GM12801 (cell line): Measurements from ENCODE around the gene GRIN3A.

Source experiments
- TF ChIP-seq, protein P1 (sequence below): IDR thresholded peaks from one replicate; pipeline ENCODE4 v1.5.1; 2011; ENCODE audit warnings: control low read depth; ENCODE audit not compliant: insufficient read length; ENCODE audit errors: extremely low read depth

GRIN3A gene

GRCh38 chr9:101572316-101572715 lies 166.1 kb downstream of the GRIN3A start:
- TF ChIP-seq, protein P1, sequence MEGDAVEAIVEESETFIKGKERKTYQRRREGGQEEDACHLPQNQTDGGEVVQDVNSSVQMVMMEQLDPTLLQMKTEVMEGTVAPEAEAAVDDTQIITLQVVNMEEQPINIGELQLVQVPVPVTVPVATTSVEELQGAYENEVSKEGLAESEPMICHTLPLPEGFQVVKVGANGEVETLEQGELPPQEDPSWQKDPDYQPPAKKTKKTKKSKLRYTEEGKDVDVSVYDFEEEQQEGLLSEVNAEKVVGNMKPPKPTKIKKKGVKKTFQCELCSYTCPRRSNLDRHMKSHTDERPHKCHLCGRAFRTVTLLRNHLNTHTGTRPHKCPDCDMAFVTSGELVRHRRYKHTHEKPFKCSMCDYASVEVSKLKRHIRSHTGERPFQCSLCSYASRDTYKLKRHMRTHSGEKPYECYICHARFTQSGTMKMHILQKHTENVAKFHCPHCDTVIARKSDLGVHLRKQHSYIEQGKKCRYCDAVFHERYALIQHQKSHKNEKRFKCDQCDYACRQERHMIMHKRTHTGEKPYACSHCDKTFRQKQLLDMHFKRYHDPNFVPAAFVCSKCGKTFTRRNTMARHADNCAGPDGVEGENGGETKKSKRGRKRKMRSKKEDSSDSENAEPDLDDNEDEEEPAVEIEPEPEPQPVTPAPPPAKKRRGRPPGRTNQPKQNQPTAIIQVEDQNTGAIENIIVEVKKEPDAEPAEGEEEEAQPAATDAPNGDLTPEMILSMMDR: no peak

- TF ChIP-seq, protein P1: no peak
These were observed 167.3 kb downstream of the GRIN3A start for GRCh38 chr9:101571114-101571513.

- TF ChIP-seq, protein P1: no peak
These were observed 168.5 kb downstream of the GRIN3A start for GRCh38 chr9:101569741-101570501.

DNA sequence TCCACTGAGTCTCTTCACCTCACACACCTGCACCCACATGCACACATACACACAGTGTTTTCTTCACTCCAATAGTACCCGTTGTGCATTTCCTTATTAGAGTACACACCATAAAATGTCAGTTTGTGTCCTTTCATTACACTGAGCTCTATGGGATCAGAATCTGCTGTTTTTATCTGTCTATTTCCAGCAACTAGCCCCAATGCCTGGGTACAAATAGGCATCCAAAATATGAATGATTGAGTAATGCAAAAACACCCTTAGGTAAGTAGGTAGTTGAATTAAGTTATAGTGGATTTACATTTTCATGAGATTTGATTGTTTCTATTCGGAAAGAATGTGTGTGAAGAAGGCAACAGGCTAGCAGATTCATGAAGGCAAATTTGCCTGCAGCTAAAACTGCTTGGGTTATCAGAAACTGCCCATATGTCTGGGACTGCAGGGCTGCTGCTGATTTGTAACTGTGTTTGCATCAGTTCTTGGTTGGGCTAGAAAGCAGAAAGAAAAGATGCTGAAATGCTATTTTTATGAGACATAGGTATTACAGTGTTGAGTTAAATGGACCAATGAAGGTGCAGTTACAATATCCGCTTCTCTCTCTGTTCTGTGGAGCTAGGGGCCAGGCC lies 170.6 kb downstream of the GRIN3A start:
- TF ChIP-seq, protein P1: no peak

GRCh38 chr9:101566904-101567724 lies 171.3 kb downstream of the GRIN3A start:
- TF ChIP-seq, protein P1: no peak

GRCh38 chr9:101564252-101564651 lies 174.2 kb downstream of the GRIN3A start:
- TF ChIP-seq, protein P1: no peak

GRCh38 chr9:101562966-101563365 lies 175.5 kb downstream of the GRIN3A start:
- TF ChIP-seq, protein P1: no peak
